Activated CD8-positive, alpha-beta memory T cell treated with anti-CD3 and anti-CD28 coated beads, Interleukin-2, amount 50 U/mL, for 24 hours (primary cell): ENCODE measurements around the gene ELOVL1.

Experiments used
- DNase-seq: peaks from one replicate; pipeline ENCODE4 v3.0.0-alpha.2; 2020; ENCODE audit errors: extremely low read depth

ELOVL1 gene

GRCh38 chr1:43354936-43355335 is 12.9 kb downstream of the ELOVL1 start:
- no peak for DNase-seq

- DNase-seq, result no peak
These were observed 13.3 kb downstream of the ELOVL1 start for GRCh38 chr1:43354471-43354870.

DNA sequence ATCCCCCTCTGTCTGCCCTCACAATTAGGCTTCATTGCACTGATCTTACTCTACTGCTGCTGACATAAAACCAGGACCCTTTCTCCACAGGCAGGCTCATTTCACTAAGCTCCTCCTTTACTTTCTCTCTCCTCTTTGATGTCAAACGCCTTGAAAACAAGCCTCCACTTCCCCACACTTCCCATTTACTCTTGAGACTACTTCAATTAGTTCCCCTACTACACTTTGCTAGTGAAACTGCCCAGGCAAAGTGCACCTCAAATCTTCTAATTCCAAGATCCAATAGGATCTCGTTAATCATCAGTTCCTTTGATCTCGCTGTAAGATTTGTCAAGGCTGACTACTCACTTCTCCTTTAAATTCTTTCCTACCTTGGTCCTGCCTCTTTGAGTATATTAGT is 14.9 kb downstream of the ELOVL1 start:
- DNase-seq, result no peak

DNA sequence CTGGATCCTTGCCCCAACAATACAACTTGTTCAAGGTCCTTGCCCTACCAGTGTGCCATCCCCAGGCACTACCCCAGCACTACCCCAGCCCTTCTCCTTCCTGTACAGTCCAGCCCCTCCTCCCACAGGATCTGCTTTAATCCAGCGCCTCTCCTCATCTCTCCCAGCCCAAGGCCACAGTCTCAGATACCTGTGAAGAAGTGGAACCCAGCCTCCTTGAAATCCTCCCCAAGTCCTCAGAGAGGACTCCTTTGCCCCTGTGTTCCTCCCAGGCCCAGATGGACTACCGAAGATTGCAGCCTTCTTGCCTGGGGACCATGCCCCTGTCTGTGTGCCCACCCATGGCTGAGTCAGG is 15.5 kb downstream of the ELOVL1 start:
- DNase-seq, result no peak

DNA sequence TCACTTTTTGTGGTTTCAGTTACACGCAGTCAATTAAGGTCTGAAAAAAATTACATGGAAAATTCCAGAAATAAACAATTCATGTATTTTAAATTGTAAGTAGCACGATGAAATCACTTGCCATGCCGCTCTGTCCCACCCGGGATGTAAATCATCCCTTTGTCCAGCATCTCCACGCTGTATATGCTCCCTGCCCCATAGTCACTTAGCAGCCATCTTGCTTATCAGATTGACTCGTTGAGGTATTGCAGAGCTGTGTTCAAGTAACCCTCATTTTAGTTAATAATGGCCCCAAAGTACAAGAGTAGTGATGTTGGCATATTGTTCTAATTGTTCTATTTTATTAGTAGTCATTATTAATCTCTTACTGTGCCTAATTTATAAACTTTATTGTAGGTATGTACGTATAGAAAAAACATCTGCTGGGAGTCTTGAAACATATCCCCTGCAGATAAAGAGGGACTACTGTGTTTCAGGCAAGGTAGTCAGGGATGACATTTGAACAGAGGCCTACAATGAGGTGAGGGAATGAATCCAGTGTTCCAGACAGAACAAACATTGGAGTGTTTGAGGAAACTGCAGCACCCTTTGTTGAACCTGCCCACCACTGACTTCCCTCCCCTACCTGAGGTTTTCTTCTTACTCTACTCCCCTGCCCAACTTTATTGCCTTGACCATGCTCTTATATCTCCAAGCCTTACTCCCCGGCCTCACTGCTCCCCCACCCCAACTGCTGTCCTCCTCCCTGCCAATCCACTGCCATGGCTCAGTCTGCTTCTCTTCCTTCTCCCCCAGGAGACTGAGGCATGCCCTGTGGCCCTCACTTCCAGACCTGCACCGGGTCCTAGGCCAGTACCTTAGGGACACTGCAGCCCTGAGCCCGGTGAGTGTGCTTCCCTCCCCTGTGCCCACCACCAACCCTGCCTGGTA is 16.1 kb downstream of the ELOVL1 start:
- no peak for DNase-seq

- DNase-seq, result no peak
These were observed 16.8 kb downstream of the ELOVL1 start for GRCh38 chr1:43350976-43351375.

GRCh38 chr1:43349594-43350306 is 18.1 kb downstream of the ELOVL1 start:
- DNase-seq, result no peak

- DNase-seq, result no peak
These were observed 18.8 kb downstream of the ELOVL1 start for GRCh38 chr1:43348809-43349593.

DNA sequence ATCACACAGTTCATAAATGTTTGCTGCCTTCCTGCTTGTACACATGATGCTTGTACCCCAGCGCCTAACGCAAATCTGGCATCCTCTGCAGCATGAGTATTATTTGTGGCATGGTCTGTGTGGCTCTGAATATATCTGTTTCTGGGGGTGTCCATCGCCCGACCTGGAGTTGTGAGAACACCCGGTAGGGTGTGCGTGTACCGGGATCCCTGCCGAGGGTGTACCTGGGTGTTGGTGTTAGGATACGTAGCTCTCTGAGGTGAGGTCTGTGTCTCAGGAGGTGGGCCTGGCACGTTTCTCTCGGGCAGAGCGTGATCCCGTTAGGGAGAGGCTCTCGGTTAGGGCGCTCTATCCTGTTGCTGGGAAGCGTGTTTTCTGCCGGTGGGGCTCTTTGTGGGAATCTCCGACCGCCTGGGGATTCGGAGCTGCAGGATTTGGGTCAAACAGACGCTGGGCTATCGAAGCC is 19.4 kb downstream of the ELOVL1 start:
- DNase-seq, result no peak

- no peak for DNase-seq
These were observed 21.2 kb downstream of the ELOVL1 start for GRCh38 chr1:43346636-43347035.

- DNase-seq, result no peak
These were observed 22.7 kb downstream of the ELOVL1 start for GRCh38 chr1:43345120-43345519.

DNA sequence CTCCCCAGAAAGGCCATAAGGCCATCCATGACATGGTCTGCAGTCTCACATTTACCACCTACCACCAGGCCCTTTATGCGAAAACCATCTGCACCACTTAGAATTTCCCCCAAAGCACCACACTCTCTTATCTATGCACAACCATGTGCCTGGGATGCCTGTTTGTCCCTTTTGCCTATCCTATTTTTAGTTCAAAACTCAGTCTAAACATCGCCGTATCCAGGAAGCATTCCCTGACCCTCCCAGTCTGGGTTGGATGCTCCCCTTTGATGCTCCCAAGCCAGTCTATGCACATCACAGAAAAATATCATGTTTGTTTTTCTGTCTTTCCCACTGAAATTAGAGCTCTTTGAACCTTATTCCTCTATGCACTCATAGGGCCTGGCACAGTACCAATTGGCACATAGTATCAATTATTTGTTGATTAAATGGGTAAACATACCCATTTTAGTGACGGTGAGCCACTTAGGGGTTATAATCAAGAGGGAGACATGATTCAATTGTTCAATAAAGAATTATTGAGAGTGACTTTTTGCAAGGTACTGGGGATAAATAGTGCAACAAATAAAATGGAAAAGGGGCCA is 23.5 kb downstream of the ELOVL1 start:
- DNase-seq, result no peak

DNA sequence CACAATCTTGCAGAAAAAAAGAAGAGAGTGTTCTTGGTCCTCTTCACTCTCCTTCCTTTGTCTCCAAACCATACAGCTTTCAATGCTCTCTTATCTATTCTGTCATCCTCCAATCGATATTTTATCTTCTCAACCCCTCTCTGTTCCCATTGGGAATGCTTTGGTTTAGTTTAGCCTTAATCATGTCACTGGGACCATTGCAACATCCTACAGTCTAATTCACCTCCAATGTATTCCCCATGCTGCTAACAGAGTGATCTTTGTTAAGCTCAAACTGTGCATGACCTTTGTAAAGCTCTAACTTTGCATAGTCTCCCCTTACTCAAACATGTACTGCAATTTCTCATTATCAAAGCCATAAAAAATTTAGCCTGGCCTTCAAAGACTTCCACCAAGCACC is 27.3 kb downstream of the ELOVL1 start:
- DNase-seq, result no peak

GRCh38 chr1:43339584-43340232 is 28.1 kb downstream of the ELOVL1 start:
- DNase-seq, result no peak

- no peak for DNase-seq
These were observed 29.8 kb downstream of the ELOVL1 start for GRCh38 chr1:43338001-43338400.

DNA sequence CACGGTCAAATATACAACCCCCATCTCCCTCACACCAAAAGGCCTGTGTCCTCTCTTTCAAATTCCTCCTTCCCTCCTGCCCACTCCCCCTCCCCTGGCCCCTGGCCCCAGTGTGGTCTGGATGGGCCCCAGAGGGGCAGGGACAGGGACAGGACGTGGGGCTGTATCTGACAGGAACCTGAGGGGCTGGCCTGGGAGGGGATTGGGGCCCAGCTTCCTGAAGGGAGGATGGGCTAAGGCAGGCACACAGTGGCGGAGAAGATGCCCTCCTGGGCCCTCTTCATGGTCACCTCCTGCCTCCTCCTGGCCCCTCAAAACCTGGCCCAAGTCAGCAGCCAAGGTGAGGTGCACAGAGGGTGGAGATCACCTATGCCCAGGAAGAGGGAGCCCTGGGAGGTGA is 30.2 kb downstream of the ELOVL1 start, which contains the start of gene MPL:
Gene MPL (plus strand): TSS at position 231 of the 400 bp plus-strand sequence. CDS start 31 bp downstream, at position 262.
- DNase-seq, result no peak

GRCh38 chr1:43334453-43335205 is 33.2 kb downstream of the ELOVL1 start:
- DNase-seq, result no peak

DNA sequence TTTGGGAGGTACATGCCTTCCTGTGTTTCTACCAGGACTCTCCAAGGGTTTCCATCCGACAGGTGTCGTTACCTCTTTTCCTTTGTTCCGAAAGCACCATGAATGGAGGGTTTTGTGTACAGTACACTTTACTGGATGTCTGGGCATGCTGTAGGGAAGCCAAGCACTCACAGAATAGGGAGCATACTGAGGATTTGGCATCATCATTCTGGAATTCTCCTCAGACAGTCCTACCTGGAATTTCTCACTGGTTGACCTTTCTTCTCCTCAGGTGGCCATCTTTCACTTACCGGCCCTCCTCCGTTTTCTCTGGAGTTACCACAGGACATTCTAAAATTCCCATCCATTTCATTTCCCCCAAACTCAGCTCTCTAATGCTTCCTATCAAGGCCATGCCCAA is 36.1 kb downstream of the ELOVL1 start:
- no peak for DNase-seq

- peak; percentile 20 for DNase-seq
These were observed 37.6 kb downstream of the ELOVL1 start for GRCh38 chr1:43329995-43330751.
